Panc1 (cell line): ENCODE measurements around the gene ZDHHC4. TPM values are rescaled to one million over a fixed set of nuclear protein-coding genes. Genes with fewer than 3 reads are reported as not detected.

Experiments
- ATAC-seq: fragments of 200-7000 bp; cut with Tn5 transposase; 2 replicates; pipeline ENCODE4 v1.9.1; 2020; ENCODE audit warnings: mild to moderate bottlenecking, moderate library complexity
- BruUV-seq: library from RNA; stranded (reverse); fragments of 400-500 nt; replicated peaks from 2 replicates; lab custom pipeline; 2021; lab: Mats Ljungman, UMichigan
- CTCF ChIA-PET: fragments of 300-600 bp; sonication (Branson Sonifier 250); formaldehyde crosslinking; loops from one replicate; lab custom pipeline; 2022; ENCODE audit warnings: antibody characterized with exemption; lab: Charles Lee
- POLR2A ChIA-PET: fragments of 300-600 bp; sonication (Branson Sonifier 250); formaldehyde crosslinking; loops from one replicate; lab custom pipeline; 2022; ENCODE audit warnings: antibody characterized with exemption; lab: Charles Lee
- DNase-seq: peaks from one replicate; pipeline ENCODE4 v3.0.0-alpha.2; 2010; ENCODE audit warnings: low read depth, low spot score
- H3K27ac ChIP-seq: 2 replicates; pipeline ENCODE4 v1.5.1; 2011; ENCODE audit warnings: mild to moderate bottlenecking, low read length, inconsistent platforms
- H3K27me3 ChIP-seq: fragments of 200-500 bp; sonication (Bioruptor generic); 2 replicates; pipeline ENCODE4 v1.6.0; 2014; ENCODE audit warnings: low read length, inconsistent platforms; ENCODE audit not compliant: control insufficient read depth, insufficient read depth
- H3K36me3 ChIP-seq: fragments of 200-500 bp; sonication (Bioruptor generic); 2 replicates; pipeline ENCODE4 v1.5.1; 2014; ENCODE audit warnings: inconsistent platforms, mild to moderate bottlenecking, low read length, moderate library complexity; ENCODE audit not compliant: control insufficient read depth, insufficient read depth
- H3K4me1 ChIP-seq: 2 replicates; pipeline ENCODE4 v1.5.1; 2011; ENCODE audit warnings: inconsistent platforms, mild to moderate bottlenecking, low read length, moderate library complexity; ENCODE audit not compliant: control insufficient read depth, insufficient read depth
- H3K4me3 ChIP-seq, 2 experiments: 2 replicates each; pipeline ENCODE4 v1.5.1; 2011 to 2012; ENCODE audit warnings: low read depth in 2 of 2, low read length in 2 of 2, mild to moderate bottlenecking in 2 of 2, inconsistent platforms in 1 of 2, moderate library complexity in 1 of 2
- H3K9me3 ChIP-seq: fragments of 200-500 bp; sonication (Bioruptor generic); 2 replicates; pipeline ENCODE4 v1.5.1; 2014; ENCODE audit warnings: low read depth, mild to moderate bottlenecking, inconsistent platforms, low read length, moderate library complexity; ENCODE audit not compliant: control insufficient read depth, insufficient read depth
- POLR2AphosphoS5 ChIP-seq: IDR thresholded peaks from 2 replicates; pipeline ENCODE4 v1.6.1; 2012; ENCODE audit warnings: mild to moderate bottlenecking, low read depth, low read length, moderate library complexity
- SIN3A ChIP-seq: IDR thresholded peaks from 2 replicates; pipeline ENCODE4 v1.6.1; 2012; ENCODE audit warnings: low read depth, mild to moderate bottlenecking, low read length, moderate library complexity, borderline replicate concordance; ENCODE audit not compliant: insufficient read depth
- TCF7L2 ChIP-seq: IDR thresholded peaks from 2 replicates; pipeline ENCODE4 v1.6.1; 2011; ENCODE audit warnings: mild to moderate bottlenecking, low read depth, low read length, inconsistent platforms
- in situ Hi-C: cut with HindIII; loops from 2 replicates; pipeline ENCODE4 v1.10.0; 2016; ENCODE audit warnings: low sequenced_read_pairs, low pct_unique_long_range_greater_than_20kb
- intact Hi-C: fragments of 100-400 bp; cut with micrococcal nuclease; formaldehyde crosslinking; loops from one replicate; pipeline ENCODE4 v1.10.0; 2022; ENCODE audit not compliant: unreplicated experiment
- total RNA-seq: library from RNA; stranded (reverse); gene quantifications from one replicate; pipeline ENCODE4 v1.2.1, GENCODE V29; 2021; ENCODE audit not compliant: unreplicated experiment
- TF ChIP-seq, protein P1 (sequence below), 2 experiments: IDR thresholded peaks; 2 replicates each; pipeline ENCODE4 v1.6.1; 2011 to 2012; ENCODE audit warnings: low read depth in 2 of 2, control low read depth in 1 of 2, low read length in 1 of 2, mild to moderate bottlenecking in 1 of 2, moderate library complexity in 1 of 2; ENCODE audit not compliant: insufficient read depth in 1 of 2
- TF ChIP-seq, protein P2 (sequence below): fragments of 450-650 bp; IDR thresholded peaks from 2 replicates; pipeline ENCODE4 v1.5.1; 2017; ENCODE audit warnings: mild to moderate bottlenecking

ZDHHC4 gene
- total RNA-seq, 1 experiment from 2014 or later, result 113 TPM

DNA sequence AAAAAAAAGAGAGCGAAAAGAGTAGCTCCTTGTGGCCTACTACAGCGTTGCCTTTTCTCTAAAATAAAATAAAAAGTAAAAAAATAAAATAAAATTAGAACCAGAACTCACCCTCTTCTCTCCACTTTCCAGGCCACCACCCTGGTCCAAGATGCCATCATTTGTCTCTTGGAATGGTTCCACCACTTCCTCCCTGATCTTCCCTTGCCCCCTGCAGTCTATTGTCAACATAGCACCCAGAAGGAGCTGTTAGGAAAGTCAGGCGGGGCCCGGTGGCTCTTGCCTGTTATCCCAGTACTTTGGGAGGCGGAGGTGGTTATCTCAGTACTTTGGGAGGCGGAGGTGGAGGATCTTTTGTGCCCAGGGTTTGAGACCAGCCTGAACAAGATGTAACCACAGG is 18.4 kb upstream of the ZDHHC4 start:
- H3K27ac ChIP-seq, result no peak overlapping the region
- no peaks in the 10 kb centered on the region for H3K36me3 ChIP-seq
- no peaks in the 10 kb centered on the region for H3K4me1 ChIP-seq
- no peaks in the 10 kb centered on the region for H3K27me3 ChIP-seq
- intact Hi-C loops (no loop called here), in situ Hi-C loops (no loop called here)
- ATAC-seq (peak; percentile 80), DNase-seq (no peak)
- BruUV-seq, result no TSS peak
- ChIA-PET CTCF (interaction anchor here (0.6 to 1.8 kb wide), 17 partner anchors 8 to 702 kb away, joined by 3 to 29 read pairs (median 6); partner anchors contain the start of genes ZDHHC4 and ZNF853), POLR2A (interaction anchor here (0.6 kb wide), 3 partner anchors 11 to 102 kb away, joined by 3 to 4 read pairs (median 3); no protein-coding TSS in a partner anchor)
- TF ChIP-seq POLR2AphosphoS5, result no peak
- no peaks in the 10 kb centered on the region for H3K9me3 ChIP-seq
- H3K4me3 ChIP-seq, result no peak overlapping the region

DNA sequence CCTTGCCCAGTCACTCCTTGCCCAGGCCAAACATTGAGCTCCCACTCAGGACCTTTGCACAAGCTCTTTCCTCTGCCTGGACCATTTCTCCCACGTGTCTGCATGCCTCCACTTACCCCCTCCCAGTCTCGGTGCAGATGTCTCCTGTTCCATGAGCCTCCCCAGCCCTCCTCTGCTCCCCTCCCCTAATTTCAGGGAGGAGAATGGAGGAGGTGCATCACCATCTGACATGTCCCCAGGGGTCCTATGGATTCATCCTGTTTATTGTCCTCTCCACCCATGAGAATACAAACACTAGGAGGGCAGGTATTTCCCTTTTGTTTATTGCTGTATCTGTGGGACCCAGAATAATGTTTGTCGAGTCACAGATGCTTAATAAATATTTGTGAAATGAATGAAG is 17.4 kb upstream of the ZDHHC4 start:
- ATAC-seq, result no peak
- H3K36me3 ChIP-seq, result no peaks in the 10 kb centered on the region
- H3K27ac ChIP-seq, result no peak overlapping the region
- no peak overlapping the region for H3K4me3 ChIP-seq
- TF ChIP-seq, protein P1, sequence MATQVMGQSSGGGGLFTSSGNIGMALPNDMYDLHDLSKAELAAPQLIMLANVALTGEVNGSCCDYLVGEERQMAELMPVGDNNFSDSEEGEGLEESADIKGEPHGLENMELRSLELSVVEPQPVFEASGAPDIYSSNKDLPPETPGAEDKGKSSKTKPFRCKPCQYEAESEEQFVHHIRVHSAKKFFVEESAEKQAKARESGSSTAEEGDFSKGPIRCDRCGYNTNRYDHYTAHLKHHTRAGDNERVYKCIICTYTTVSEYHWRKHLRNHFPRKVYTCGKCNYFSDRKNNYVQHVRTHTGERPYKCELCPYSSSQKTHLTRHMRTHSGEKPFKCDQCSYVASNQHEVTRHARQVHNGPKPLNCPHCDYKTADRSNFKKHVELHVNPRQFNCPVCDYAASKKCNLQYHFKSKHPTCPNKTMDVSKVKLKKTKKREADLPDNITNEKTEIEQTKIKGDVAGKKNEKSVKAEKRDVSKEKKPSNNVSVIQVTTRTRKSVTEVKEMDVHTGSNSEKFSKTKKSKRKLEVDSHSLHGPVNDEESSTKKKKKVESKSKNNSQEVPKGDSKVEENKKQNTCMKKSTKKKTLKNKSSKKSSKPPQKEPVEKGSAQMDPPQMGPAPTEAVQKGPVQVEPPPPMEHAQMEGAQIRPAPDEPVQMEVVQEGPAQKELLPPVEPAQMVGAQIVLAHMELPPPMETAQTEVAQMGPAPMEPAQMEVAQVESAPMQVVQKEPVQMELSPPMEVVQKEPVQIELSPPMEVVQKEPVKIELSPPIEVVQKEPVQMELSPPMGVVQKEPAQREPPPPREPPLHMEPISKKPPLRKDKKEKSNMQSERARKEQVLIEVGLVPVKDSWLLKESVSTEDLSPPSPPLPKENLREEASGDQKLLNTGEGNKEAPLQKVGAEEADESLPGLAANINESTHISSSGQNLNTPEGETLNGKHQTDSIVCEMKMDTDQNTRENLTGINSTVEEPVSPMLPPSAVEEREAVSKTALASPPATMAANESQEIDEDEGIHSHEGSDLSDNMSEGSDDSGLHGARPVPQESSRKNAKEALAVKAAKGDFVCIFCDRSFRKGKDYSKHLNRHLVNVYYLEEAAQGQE (IDR thresholded peaks at IDR 0.05; ENCODE audit: insufficient read depth in 1 of 2, low read depth in 2 of 2, low read length in 1 of 2), result no peak
- no peak for TF ChIP-seq SIN3A
- no peak for TF ChIP-seq TCF7L2
- TF ChIP-seq, protein P2, sequence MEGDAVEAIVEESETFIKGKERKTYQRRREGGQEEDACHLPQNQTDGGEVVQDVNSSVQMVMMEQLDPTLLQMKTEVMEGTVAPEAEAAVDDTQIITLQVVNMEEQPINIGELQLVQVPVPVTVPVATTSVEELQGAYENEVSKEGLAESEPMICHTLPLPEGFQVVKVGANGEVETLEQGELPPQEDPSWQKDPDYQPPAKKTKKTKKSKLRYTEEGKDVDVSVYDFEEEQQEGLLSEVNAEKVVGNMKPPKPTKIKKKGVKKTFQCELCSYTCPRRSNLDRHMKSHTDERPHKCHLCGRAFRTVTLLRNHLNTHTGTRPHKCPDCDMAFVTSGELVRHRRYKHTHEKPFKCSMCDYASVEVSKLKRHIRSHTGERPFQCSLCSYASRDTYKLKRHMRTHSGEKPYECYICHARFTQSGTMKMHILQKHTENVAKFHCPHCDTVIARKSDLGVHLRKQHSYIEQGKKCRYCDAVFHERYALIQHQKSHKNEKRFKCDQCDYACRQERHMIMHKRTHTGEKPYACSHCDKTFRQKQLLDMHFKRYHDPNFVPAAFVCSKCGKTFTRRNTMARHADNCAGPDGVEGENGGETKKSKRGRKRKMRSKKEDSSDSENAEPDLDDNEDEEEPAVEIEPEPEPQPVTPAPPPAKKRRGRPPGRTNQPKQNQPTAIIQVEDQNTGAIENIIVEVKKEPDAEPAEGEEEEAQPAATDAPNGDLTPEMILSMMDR, result no peak
- no peak for TF ChIP-seq POLR2AphosphoS5
- ChIA-PET CTCF (interaction anchor here (1.1 to 1.8 kb wide), 2 partner anchors 15 to 703 kb away, joined by 3 to 11 read pairs; no protein-coding TSS in a partner anchor), POLR2A (no interaction called here)
- H3K9me3 ChIP-seq, result no peaks in the 10 kb centered on the region
- no TSS peak for BruUV-seq
- no peaks in the 10 kb centered on the region for H3K4me1 ChIP-seq
- intact Hi-C loops (no loop called here), in situ Hi-C loops (no loop called here)
- DNase-seq, result no peak
- H3K27me3 ChIP-seq, result no peaks in the 10 kb centered on the region

- H3K9me3 ChIP-seq, result no peaks in the 10 kb centered on the region
- no peaks in the 10 kb centered on the region for H3K36me3 ChIP-seq
- TF ChIP-seq, protein P1 (IDR thresholded peaks at IDR 0.05; ENCODE audit: insufficient read depth in 1 of 2, low read depth in 2 of 2, low read length in 1 of 2), result no peak
- TF ChIP-seq TCF7L2 (no peak), POLR2AphosphoS5 (no peak), SIN3A (no peak)
- TF ChIP-seq, protein P2, result no peak
- no peaks in the 10 kb centered on the region for H3K4me1 ChIP-seq
- DNase-seq (no peak), ATAC-seq (no peak)
- ChIA-PET CTCF (no interaction called here), POLR2A (no interaction called here)
- intact Hi-C loops (no loop called here), in situ Hi-C loops (no loop called here)
- no peak overlapping the region for H3K4me3 ChIP-seq
- H3K27ac ChIP-seq, result no peak overlapping the region
- BruUV-seq, result no TSS peak
- no peaks in the 10 kb centered on the region for H3K27me3 ChIP-seq
Observed at GRCh38 chr7:6562106-6562505, 15.1 kb upstream of the ZDHHC4 start.
